ENCODE measurements around the gene NUBPL.

DNA sequence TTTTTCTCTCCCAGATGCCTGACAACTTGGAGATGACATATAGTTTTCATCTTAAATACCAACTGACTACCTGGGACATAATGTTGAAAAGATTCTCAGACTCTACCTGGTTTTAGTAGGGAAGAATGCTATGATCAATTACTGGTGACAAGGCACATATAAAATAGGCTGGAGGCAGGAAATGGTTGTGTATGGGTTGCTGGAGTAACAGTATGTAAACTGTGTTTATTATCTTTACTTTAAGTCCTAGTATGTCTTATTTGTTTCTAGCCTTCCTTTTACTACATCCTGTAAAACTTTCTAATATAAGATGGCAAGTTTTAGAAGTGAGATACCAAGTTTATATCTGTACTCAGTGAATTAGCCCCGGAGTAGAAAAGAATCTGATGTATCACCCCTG lies 98.1 kb downstream of the NUBPL start:
- TF ChIP-seq POLR2AphosphoS5 (IDR thresholded peaks at IDR 0.05; ENCODE audit: low read depth, low read length) (no peak), TAF1 (IDR thresholded peaks at IDR 0.05; ENCODE audit: low read depth, low read length) (no peak)
